ENCODE results near the gene USP9X.
A peak's percentile ranks its signal among the peaks of the same experiment; 100 is the strongest.

USP9X gene

GRCh38 chrX:41258871-41259270 is 173.6 kb downstream of the USP9X start:
- no peaks in the 10 kb centered on the region for H3K27me3 ChIP-seq (ENCODE audit: insufficient read depth, poor library complexity, severe bottlenecking)
- TF ChIP-seq SPI1 (IDR thresholded peaks at IDR 0.05; ENCODE audit: borderline replicate concordance, low read depth) (no peak), REST (IDR thresholded peaks at IDR 0.05; ENCODE audit: insufficient replicate concordance, low read depth) (no peak), GABPA (IDR thresholded peaks at IDR 0.05; ENCODE audit: low read depth) (no peak), POLR2AphosphoS5 (IDR thresholded peaks at IDR 0.05; ENCODE audit: low read depth) (no peak), CTCF (IDR thresholded peaks at IDR 0.05; ENCODE audit: insufficient read depth, low read length) (no peak)
- no peak overlapping the region for H3K27ac ChIP-seq (replicated peaks)
- no peak for DNase-seq (ENCODE audit: low read depth in 1 of 2, low spot score in 1 of 2)
- no peak overlapping the region for H3K4me3 ChIP-seq (replicated peaks; ENCODE audit: insufficient read depth, low read length)

GRCh38 chrX:41259516-41259915 is 174.3 kb downstream of the USP9X start:
- Histone ChIP-seq H3K27me3 (ENCODE audit: insufficient read depth, poor library complexity, severe bottlenecking) (no peaks in the 10 kb centered on the region), H3K4me3 (replicated peaks; ENCODE audit: insufficient read depth, low read length) (no peak overlapping the region), H3K27ac (replicated peaks) (no peak overlapping the region)
- TF ChIP-seq CTCF (IDR thresholded peaks at IDR 0.05; ENCODE audit: insufficient read depth, low read length), result no peak
- TF ChIP-seq REST (IDR thresholded peaks at IDR 0.05; ENCODE audit: insufficient replicate concordance, low read depth), result no peak
- no peak for TF ChIP-seq SPI1 (IDR thresholded peaks at IDR 0.05; ENCODE audit: borderline replicate concordance, low read depth)
- DNase-seq (ENCODE audit: low read depth in 1 of 2, low spot score in 1 of 2), result no peak

GRCh38 chrX:41265615-41266014 is 180.4 kb downstream of the USP9X start:
- Histone ChIP-seq H3K27me3 (ENCODE audit: insufficient read depth, poor library complexity, severe bottlenecking) (no peaks in the 10 kb centered on the region), H3K4me3 (replicated peaks; ENCODE audit: insufficient read depth, low read length) (peak overlapping the region; percentile 20), H3K27ac (replicated peaks) (no peak overlapping the region)
- peak in 1 of 2 experiments; percentile 5 for DNase-seq (ENCODE audit: low read depth in 1 of 2, low spot score in 1 of 2)
- TF ChIP-seq CTCF (IDR thresholded peaks at IDR 0.05; ENCODE audit: insufficient read depth, low read length) (no peak), GABPA (IDR thresholded peaks at IDR 0.05; ENCODE audit: low read depth) (no peak), REST (IDR thresholded peaks at IDR 0.05; ENCODE audit: insufficient replicate concordance, low read depth) (no peak), POLR2AphosphoS5 (IDR thresholded peaks at IDR 0.05; ENCODE audit: low read depth) (no peak), SPI1 (IDR thresholded peaks at IDR 0.05; ENCODE audit: borderline replicate concordance, low read depth) (peak; percentile 58; the same call in 1 of the 2 replicates)

All from HL-60 (cell line).